NCI-H2029 (cell line): Measurements from ENCODE around the gene SLC35E2B.
"Not testable (repeated sequence)": the region's sequence is repeated elsewhere in the genome, so short reads cannot be mapped to it uniquely, and the experiment has no call there.

Experiments used
- DNase-seq: peaks from one replicate; lab custom pipeline; 2025; lab: John Stamatoyannopoulos, UW

The SLC35E2B gene

GRCh38 chr1:1703796-1704195 is 11.2 kb upstream of the SLC35E2B start:
- no peak for DNase-seq

GRCh38 chr1:1702506-1702905 is 9.9 kb upstream of the SLC35E2B start:
- DNase-seq, result not testable (repeated sequence)

DNA sequence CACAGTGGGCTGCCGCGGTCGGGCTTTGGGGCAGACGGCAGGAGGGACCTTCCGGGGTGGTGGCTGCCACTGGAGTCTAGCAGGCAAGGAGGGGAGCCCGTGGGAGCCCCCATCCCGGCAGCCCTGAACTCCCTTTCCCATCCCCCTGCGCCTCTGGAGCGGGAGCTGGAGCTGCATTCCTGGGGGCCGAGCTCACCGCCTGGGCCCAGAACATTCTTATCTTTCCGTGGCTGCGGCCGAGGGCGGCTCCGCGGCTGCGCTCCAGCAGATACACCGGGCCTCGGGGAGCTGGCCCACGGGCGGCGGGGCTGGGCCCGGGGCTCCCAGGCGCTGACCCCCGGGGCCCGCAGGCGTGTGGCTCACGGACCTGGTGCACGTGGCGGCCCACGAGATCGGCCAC is 8.0 kb upstream of the SLC35E2B start:
- not testable (repeated sequence) for DNase-seq

DNA sequence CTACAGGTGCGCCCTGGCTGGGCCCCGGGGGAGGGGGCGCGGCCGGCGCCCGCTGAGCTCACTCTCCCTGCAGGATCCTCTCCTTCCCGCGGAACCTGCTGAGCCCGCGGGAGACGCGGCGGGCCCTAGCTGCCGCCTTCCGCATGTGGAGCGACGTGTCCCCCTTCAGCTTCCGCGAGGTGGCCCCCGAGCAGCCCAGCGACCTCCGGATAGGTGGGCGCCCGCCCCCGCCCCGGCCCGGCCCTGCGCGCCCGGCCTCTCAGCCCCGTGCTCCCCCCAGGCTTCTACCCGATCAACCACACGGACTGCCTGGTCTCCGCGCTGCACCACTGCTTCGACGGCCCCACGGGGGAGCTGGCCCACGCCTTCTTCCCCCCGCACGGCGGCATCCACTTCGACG is 7.5 kb upstream of the SLC35E2B start:
- DNase-seq, result not testable (repeated sequence)

GRCh38 chr1:1699061-1699460 is 6.5 kb upstream of the SLC35E2B start:
- DNase-seq, result not testable (repeated sequence)

DNA sequence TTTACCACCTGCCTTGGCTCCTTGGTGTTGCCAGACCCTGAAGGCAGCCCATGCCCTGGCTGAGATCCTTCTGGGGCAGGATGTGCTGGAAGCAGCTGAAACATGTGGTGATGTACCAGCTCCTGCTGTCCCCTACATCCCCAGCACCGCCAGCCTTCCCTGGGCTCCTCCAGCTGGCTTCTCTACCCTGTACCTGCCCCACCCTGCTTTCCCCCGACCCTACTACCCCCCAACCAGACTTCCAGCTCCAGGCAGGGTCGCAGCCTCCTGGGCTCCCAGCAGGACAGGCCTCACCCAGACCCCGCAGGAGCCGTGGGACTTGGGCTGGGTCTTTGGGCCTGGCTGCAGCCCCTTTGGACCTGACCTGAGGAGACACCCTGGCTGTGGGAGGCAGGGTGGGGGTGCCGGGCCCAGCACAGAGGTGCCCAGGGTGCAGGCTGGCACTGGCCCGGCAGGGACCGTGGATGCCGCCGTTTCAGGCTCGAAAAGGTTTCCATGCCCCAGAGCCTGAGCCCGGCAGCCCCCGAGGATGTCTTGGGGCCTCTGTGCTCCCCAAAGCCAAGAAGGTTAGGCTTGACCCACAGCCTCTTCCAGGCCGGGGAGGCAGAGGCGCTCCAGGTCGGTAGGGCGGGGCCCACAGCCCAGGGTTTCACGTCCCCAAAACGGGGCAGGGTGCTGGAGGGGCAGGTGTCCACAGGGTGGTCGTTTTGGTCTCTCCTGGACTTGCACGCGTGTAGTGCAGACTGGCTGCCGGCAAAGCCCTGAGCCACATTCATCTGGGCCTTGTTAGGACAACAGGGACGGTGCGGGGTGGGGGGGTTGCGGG is 5.0 kb upstream of the SLC35E2B start:
- DNase-seq, result not testable (repeated sequence)

- DNase-seq, result not testable (repeated sequence)
Observed at GRCh38 chr1:1696431-1697357, 4.1 kb upstream of the SLC35E2B start.

- peak; percentile 53 for DNase-seq
Observed at GRCh38 chr1:1692324-1692713, 276 bp downstream of the SLC35E2B start.

GRCh38 chr1:1691443-1691842 is 1.2 kb downstream of the SLC35E2B start:
- not testable (repeated sequence) for DNase-seq

DNA sequence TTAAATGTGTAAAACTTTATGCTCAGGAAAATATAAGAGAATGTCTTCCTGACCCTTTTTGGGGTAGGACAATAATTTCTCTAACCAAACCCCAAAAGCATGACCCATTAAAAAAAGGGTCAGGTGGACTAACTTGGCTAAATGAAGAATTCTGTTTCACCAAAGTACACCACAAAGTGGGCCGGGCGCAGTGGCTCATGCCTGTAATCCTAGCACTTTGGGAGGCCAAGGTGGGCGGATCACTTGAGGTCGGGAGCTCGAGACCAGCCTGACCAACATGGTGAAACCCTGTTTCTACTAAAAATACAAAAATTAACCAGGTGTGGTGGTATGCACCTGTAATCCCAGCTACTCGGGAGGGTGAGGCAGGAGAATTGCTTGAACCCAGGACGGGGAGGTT is 3.1 kb downstream of the SLC35E2B start:
- DNase-seq, result not testable (repeated sequence)

DNA sequence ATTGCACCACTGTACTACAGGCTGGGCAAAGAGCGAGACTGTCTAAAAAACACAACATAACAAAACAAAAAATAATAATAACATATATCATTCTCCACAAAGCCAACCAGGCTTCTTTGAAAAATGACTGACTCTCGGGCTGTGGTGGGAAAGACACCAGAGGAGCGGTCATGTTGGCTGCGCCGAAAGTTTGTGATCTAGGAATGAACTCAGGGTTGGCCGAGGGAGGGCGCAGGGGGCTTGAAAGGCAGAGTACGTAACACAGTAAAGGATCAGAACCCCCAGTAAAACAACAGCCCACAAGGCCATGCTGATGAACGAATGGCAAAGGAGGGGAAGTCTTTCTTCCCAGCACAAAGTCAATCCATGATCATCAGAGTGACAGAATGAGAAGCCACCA is 4.7 kb downstream of the SLC35E2B start:
- DNase-seq, result no peak

- no peak for DNase-seq
Observed at GRCh38 chr1:1684031-1684681, 8.4 kb downstream of the SLC35E2B start.

GRCh38 chr1:1683104-1683905 is 9.3 kb downstream of the SLC35E2B start:
- no peak for DNase-seq

- DNase-seq, result no peak
Observed at GRCh38 chr1:1680912-1681273, 11.7 kb downstream of the SLC35E2B start.

DNA sequence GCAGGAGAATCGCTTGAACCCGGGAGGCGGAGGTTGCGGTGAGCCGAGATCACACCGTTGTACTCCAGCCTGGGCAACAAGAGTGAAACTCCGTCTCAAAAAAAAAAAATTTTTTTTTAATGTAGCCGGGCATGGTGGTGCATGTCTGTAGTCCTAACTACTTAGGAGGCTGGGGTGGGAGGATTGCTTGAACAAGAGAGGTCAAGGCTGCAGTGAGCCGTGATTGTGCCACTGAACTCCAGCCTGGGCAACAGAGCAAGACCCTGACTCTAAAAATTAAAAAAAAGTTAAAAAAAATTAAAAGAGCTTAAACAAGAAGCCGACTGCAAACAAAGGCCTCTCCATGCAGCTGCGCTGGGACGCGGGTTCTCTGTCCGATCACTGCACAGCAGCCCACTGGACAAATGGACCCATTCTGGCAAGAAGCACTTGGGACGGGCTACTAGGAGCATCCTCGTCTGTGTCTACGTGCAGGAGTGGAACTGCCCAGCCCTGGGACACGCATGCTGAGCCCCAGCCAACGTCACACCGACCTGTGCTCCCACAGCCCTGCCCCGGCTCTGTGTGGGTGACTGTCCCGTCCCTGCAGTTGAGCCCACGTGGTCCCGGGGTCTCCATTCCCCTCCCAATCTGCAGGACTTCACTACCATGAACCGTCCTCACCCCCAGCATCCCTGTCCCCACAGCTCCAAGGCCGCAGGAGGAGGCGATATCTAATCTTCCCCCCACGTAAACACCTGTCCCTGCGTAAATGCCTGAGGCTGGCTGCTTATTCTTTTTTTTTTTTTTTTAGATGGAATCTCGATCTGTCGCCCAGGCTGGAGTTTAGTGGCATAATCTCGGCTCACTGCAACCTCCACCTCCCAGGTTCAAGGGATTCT is 12.3 kb downstream of the SLC35E2B start:
- DNase-seq, result no peak

GRCh38 chr1:1678581-1679380 is 13.8 kb downstream of the SLC35E2B start:
- DNase-seq, result no peak

GRCh38 chr1:1677718-1678580 is 14.6 kb downstream of the SLC35E2B start:
- DNase-seq, result no peak

DNA sequence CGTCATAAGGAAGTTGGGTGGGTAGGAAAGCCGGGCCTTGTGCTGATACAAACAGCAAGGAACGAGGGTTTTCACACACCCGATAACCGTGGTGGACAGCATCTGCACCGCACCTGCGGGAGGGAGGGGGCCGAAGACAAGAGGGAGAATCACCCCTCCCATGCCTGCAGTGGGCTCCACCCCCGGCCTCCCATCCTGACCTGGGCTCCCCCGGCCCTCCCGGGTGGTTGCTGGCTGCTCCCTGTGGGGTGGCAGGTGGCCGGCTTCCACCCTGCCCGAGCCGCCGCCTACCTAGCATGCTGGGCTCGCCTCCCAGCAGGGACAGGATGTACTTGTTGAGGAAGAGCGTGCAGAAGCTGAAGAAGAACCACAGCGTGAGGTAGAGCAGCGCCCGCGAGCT is 16.5 kb downstream of the SLC35E2B start:
- DNase-seq, result not testable (repeated sequence)

DNA sequence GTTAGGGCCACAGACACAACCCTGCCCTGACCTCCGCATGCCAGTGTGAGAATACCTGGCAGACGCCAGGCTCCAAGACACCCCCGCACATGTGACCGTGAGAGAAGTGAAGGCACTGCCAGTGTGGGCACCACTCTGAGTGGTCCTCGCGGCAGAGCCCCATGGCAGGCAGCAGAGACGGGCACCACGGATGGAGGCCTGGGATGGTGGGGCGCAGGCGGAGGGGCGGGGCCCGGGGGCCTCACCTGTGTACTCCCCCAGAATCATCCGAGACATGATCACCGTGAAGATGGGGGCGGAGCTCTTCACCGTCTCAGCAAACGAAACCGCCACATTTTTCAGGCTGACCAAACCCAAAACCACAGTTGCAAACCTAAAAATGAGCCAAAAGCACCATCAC is 17.4 kb downstream of the SLC35E2B start:
- DNase-seq, result not testable (repeated sequence)
